WTC11 (cell line): ENCODE data around the gene CSF1R.

Experiments used
- CTCF ChIP-seq: fragments of 200-600 bp; IDR thresholded peaks from 2 replicates; pipeline ENCODE4 v1.8.0; 2022; ENCODE audit warnings: antibody characterized with exemption
- GRHL2 ChIP-seq: fragments of 250-450 bp; sonication (Bioruptor Pico); IDR thresholded peaks from 2 replicates; pipeline ENCODE4 v1.8.0; 2022; ENCODE audit warnings: mild to moderate bottlenecking, moderate library complexity; ENCODE audit not compliant: insufficient replicate concordance, severe bottlenecking
- IRF2 ChIP-seq: sonication (generic); formaldehyde crosslinking; IDR thresholded peaks from 2 replicates; pipeline ENCODE4 v1.8.0; 2022; ENCODE audit warnings: low read depth, missing genetic modification reagents, borderline replicate concordance
- KAT7 ChIP-seq: sonication (generic); formaldehyde crosslinking; IDR thresholded peaks from 2 replicates; pipeline ENCODE4 v1.8.1; 2023; ENCODE audit warnings: missing genetic modification reagents, mild to moderate bottlenecking, borderline replicate concordance
- NFYB ChIP-seq: sonication (generic); formaldehyde crosslinking; conservative IDR thresholded peaks from 2 replicates; pipeline ENCODE4 v1.8.0; 2022; ENCODE audit warnings: low read depth, missing genetic modification reagents
- PRDM15 ChIP-seq: sonication (generic); formaldehyde crosslinking; IDR thresholded peaks from 2 replicates; pipeline ENCODE4 v1.8.0; 2022; ENCODE audit warnings: missing genetic modification reagents
- TEAD1 ChIP-seq: sonication (generic); formaldehyde crosslinking; IDR thresholded peaks from 2 replicates; pipeline ENCODE4 v1.8.0; 2022; ENCODE audit warnings: mild to moderate bottlenecking, missing genetic modification reagents
- ZNF232 ChIP-seq: sonication (generic); formaldehyde crosslinking; IDR thresholded peaks from 2 replicates; pipeline ENCODE4 v1.8.0; 2022; ENCODE audit warnings: mild to moderate bottlenecking, missing genetic modification reagents
- TF ChIP-seq, protein P1 (sequence below): sonication (generic); formaldehyde crosslinking; IDR thresholded peaks from 2 replicates; pipeline ENCODE4 v1.8.1; 2022; ENCODE audit warnings: low read depth, missing genetic modification reagents, borderline replicate concordance
- TF ChIP-seq, protein P2 (sequence below): sonication (generic); formaldehyde crosslinking; IDR thresholded peaks from 2 replicates; pipeline ENCODE4 v1.8.1; 2023; ENCODE audit warnings: mild to moderate bottlenecking, missing genetic modification reagents

DNA sequence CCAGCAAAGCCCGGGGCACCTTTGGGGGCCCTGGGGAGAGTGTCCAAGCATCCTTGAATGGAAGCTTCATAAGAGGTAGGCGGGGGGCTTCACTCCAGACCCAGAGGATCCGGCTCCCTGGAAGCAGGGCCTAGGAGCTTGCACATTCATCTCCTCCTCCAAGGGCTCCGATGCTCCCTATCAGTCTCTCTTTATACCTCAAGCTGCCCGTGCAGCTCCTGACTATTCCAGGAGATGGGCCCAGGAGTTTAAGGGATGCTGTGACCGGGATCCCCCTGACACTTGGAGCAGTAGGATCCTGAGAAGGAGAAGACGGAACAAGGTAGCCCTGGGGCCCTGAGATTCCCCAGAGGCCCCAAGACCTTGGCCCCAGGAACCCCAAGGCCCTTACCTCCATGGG is 25.9 kb downstream of the CSF1R start:
- TF ChIP-seq KAT7 (CRISPR knock-in tag): no peak
- no peak for TF ChIP-seq TEAD1
- TF ChIP-seq, protein P1, sequence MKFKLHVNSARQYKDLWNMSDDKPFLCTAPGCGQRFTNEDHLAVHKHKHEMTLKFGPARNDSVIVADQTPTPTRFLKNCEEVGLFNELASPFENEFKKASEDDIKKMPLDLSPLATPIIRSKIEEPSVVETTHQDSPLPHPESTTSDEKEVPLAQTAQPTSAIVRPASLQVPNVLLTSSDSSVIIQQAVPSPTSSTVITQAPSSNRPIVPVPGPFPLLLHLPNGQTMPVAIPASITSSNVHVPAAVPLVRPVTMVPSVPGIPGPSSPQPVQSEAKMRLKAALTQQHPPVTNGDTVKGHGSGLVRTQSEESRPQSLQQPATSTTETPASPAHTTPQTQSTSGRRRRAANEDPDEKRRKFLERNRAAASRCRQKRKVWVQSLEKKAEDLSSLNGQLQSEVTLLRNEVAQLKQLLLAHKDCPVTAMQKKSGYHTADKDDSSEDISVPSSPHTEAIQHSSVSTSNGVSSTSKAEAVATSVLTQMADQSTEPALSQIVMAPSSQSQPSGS (CRISPR knock-in tag): no peak
- no peak for TF ChIP-seq PRDM15
- TF ChIP-seq, protein P2, sequence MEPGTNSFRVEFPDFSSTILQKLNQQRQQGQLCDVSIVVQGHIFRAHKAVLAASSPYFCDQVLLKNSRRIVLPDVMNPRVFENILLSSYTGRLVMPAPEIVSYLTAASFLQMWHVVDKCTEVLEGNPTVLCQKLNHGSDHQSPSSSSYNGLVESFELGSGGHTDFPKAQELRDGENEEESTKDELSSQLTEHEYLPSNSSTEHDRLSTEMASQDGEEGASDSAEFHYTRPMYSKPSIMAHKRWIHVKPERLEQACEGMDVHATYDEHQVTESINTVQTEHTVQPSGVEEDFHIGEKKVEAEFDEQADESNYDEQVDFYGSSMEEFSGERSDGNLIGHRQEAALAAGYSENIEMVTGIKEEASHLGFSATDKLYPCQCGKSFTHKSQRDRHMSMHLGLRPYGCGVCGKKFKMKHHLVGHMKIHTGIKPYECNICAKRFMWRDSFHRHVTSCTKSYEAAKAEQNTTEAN (CRISPR knock-in tag): no peak
- TF ChIP-seq CTCF: no peak
- no peak for TF ChIP-seq NFYB (CRISPR knock-in tag)
- no peak for TF ChIP-seq GRHL2
- no peak for TF ChIP-seq ZNF232 (CRISPR knock-in tag)
- no peak for TF ChIP-seq IRF2 (CRISPR knock-in tag)
